Measurements from ENCODE around the gene IPCEF1.

The IPCEF1 gene

DNA sequence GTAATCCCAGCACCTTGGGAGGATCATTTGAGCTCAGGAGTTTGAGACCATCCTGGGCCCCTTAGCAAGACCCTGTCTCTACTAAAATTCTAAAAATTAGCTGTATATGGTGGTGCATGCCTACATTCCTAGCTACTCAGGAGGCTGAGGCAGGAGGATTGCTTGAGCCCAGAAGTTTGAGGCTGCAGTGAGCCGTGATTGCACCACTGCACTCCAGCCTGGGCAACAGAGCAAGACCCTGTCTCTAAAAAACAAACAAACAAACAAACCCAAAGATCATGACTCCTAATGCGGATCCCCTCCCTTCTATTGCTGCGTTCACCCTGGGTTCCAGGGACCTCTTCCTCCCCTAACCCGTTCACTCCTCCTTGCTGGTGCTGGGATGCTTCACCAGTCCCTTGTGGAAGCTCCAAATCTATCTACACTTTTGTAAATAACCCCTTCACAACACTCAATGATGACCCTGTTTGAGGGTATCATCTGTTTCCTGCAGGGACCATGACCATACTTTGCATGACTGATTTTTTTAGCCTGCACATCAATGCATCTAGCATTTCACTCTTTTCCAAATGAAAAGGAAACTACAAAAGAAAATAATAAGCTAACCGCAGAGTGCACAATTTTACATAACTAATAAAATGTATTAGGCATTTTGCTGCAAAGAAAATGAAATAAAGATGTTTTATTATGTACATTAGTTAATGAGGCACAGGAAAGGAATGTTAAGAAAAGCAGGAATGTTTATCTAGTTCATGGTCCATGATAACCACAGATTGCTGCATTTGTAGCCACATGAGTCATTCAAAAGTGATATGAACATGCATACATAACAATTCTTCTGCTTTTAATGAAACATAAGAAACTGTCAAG is 30.5 kb upstream of the IPCEF1 start:
- no peak overlapping the region for H3K4me3 ChIP-seq (ENCODE audit: low read depth, low read length)
- TF ChIP-seq, protein P1, sequence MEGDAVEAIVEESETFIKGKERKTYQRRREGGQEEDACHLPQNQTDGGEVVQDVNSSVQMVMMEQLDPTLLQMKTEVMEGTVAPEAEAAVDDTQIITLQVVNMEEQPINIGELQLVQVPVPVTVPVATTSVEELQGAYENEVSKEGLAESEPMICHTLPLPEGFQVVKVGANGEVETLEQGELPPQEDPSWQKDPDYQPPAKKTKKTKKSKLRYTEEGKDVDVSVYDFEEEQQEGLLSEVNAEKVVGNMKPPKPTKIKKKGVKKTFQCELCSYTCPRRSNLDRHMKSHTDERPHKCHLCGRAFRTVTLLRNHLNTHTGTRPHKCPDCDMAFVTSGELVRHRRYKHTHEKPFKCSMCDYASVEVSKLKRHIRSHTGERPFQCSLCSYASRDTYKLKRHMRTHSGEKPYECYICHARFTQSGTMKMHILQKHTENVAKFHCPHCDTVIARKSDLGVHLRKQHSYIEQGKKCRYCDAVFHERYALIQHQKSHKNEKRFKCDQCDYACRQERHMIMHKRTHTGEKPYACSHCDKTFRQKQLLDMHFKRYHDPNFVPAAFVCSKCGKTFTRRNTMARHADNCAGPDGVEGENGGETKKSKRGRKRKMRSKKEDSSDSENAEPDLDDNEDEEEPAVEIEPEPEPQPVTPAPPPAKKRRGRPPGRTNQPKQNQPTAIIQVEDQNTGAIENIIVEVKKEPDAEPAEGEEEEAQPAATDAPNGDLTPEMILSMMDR (IDR thresholded peaks at IDR 0.05; ENCODE audit: insufficient read depth, low read depth, low read length, missing control alignments): no peak
- DNase-seq (ENCODE audit: low read depth): no peak

DNA sequence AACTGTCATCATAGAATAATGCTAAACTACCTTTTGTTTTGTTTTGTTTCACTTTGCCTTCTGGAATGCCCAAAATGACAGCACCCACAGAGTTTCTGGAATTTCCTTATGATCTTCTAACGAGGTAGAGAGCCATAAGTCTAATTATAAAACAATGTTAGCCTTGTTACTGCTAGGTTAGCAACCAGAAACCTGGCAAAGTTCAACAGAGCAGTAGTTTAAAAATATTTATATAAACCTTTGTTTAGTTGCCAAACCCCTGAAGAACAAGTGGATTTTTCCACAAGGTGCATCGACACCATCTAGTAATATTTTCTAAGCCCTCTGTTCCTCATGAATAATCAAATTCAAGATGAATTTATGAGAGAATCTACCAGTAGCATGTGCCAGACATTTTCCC is 27.6 kb upstream of the IPCEF1 start:
- H3K4me3 ChIP-seq (ENCODE audit: low read depth, low read length): no peak overlapping the region
- DNase-seq (ENCODE audit: low read depth): no peak
- TF ChIP-seq, protein P1 (IDR thresholded peaks at IDR 0.05; ENCODE audit: insufficient read depth, low read depth, low read length, missing control alignments): no peak

DNA sequence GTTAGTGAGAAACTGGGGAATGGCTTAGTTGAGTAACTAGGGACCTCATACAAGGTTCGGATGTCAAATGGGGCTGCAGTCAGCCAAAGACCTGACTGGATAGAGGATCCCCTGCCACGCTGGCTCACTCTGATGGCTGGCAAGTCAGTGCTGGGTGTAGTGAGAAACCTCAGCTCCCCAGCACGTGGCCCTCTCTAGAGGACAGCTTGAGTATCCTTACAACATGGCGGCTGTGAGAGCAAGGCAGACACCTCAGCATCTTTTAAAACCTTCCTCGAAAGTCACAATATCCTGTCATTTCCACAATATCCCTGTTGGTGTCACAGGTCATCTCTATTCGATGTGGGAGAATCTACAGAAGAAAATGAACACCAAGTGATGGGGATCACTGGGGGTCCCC is 26.7 kb upstream of the IPCEF1 start:
- no peak for DNase-seq (ENCODE audit: low read depth)
- TF ChIP-seq, protein P1 (IDR thresholded peaks at IDR 0.05; ENCODE audit: insufficient read depth, low read depth, low read length, missing control alignments): no peak
- no peak overlapping the region for H3K4me3 ChIP-seq (ENCODE audit: low read depth, low read length)

DNA sequence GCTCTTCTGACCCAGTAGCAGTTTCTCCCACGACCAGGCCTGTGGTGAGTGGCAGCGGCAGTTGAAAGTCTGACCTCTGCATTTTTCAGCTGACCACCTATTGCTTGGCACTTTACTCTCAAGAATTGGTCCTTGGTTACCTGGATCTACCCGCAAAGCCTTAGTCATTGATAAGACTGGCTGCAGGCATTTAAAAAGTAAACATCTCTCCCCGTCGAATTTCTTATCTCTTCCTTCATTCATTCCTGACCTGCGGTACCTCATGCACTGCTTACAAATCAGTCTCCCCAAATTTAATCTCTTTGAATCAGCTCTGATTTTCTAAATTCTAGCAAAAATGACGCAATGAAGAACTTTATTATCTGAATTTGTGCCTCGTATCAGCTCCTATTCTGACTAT is 26.1 kb upstream of the IPCEF1 start:
- no peak for DNase-seq (ENCODE audit: low read depth)
- H3K4me3 ChIP-seq (ENCODE audit: low read depth, low read length): no peak overlapping the region
- TF ChIP-seq, protein P1 (IDR thresholded peaks at IDR 0.05; ENCODE audit: insufficient read depth, low read depth, low read length, missing control alignments): no peak

DNA sequence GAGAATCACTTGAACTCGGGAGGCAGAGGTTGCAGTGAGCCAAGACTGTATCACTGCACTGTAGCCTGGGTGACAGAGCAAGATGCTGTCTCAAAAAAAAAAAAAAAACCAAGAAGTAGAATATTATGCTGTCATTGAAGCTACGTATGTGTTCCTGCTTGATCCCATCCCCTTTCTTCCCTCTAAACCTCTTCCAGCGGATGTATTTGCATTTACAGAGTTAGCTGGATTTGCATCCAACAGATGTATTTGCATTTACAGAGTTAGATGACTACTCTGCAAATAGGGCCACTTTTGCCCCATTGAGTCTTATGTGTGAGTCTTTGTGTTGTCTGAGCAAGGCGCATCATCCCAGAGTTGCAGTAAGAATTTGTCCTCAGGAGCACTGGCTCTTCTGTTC is 24.9 kb upstream of the IPCEF1 start:
- no peak overlapping the region for H3K4me3 ChIP-seq (ENCODE audit: low read depth, low read length)
- DNase-seq (ENCODE audit: low read depth): no peak
- TF ChIP-seq, protein P1 (IDR thresholded peaks at IDR 0.05; ENCODE audit: insufficient read depth, low read depth, low read length, missing control alignments): no peak

DNA sequence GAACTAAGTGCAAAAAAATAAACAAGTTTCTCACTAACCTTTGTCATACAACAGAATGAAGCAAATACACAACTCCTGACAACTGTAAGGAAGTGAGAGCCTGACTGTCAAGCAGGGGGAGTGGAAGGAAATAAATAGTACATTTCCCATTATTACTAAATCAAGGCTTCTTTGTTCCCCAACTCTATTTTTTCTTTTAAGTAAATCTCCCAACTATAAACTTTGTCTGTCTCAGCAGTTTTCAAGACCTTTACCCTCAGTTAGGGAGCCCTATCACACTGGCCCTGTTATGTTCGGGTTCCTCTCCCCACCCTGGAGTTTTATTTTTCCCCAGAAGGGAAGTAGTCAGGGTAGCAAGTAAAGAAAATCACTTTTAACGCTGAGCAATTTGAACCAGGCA is 24.1 kb upstream of the IPCEF1 start:
- H3K4me3 ChIP-seq (ENCODE audit: low read depth, low read length): no peak overlapping the region
- DNase-seq (ENCODE audit: low read depth): no peak
- TF ChIP-seq, protein P1 (IDR thresholded peaks at IDR 0.05; ENCODE audit: insufficient read depth, low read depth, low read length, missing control alignments): no peak

DNA sequence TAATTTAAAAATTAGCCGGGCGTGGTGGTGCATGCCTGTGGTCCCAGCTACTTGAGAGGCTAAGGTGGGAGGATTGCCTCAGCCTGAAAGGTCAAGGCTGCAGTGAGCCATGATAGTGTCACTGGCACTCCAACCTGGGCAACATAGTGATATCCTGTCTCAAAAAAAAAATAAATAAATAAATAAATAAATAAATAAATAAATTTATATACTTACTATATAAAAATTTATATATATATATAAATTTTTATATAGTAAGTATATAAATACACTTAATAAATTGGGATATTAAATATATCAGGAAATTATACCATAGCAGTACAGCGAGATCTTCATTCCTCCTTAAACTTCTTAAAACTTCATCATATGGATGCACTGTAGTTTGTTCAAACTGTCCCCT is 23.0 kb upstream of the IPCEF1 start:
- H3K4me3 ChIP-seq (ENCODE audit: low read depth, low read length): no peak overlapping the region
- no peak for DNase-seq (ENCODE audit: low read depth)
- TF ChIP-seq, protein P1 (IDR thresholded peaks at IDR 0.05; ENCODE audit: insufficient read depth, low read depth, low read length, missing control alignments): no peak

Measured in GM12865 (cell line).